Hepatic stellate cell (primary cell): ENCODE measurements around the gene FN3K.

Source experiments
- DNase-seq: peaks from one replicate; pipeline ENCODE4 v3.0.0; 2011; ENCODE audit warnings: low spot score

Gene FN3K

DNA sequence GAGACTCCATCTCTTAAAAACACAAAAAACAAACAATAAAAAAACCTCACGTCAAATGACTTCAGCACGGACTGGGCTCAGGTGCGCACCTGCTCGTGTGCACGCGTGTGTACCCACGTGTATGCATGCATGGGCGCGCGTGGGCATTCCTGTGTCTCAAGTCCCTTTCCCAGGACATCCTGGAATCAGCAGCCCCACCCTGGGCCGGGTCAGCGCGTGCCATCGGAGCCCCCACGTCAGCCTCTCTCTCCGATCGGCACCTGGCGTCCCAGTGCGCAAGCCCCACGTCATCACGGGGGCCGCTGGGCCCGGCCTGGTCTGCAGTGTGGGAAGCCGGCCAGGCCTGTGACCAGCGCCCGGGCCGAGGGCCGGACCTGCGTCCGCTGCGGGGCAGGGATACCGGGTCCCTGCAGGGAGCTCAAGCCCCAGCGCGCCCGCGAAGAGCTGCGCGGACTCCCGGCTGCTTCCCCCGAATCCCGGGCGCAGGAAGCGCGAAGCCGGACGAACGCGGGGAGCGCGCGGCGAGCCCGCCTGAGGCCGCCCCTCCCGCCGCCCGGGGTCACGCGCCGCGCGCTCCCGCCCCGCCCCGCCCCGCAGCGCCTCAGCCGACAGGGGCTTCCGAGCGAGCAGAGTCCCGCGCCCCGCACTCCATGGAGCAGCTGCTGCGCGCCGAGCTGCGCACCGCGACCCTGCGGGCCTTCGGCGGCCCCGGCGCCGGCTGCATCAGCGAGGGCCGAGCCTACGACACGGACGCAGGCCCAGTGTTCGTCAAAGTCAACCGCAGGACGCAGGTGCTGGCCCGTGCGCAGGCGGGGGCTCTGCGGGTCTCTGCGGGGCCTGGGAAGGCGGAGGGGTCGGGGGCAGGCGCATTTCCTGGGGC, at the start of gene FN3K:
FN3K (plus strand) TSS at position 629 of the 880 bp plus-strand sequence; CDS start at position 651, 22 bp downstream.
- peak; percentile 64 for DNase-seq

DNA sequence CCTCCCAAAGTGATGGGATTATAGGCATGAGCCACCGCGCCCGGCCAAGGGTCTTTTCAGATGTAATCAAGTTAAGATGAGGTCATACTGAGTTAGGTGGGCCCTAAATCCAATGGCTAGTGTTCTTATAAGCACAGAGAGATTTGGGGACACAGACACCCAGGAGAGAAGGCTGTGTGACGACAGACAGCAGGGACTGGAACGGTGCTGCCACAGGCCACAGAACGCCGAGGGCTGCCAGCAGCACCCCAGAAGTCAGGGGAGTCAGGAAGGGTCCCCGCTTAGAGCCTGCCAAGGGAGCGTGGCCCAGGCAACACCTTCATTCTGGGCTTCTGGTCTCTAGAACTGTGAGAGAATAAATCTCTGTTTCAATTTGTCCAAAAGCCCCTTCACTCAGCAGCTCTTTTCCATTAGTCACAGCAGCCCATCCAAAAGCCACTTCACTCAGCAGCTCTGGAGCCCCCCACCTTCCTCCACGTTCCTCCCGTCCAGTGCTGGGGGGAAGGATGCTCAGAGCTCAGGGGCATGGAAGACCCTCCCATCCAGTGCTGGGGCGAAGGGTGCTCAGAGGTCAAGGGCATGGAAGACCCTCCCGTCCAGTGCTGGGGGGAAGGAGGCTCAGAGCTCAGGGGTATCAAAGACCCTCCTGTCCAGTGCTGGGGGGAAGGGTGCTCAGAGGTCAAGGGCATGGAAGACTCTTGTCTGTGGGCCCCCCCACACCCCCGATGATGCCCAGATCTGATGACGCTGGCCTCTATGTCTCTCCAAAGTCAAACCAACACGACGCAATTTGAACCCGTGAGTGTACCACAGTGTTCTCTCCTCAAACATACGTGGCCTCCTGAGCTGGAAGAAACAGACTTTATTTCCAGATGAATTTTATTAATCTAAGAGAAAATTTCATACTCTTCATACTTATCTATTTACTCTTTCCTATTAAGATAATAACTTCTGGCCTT, 48.8 kb upstream of the FN3K start:
- no peak for DNase-seq

DNA sequence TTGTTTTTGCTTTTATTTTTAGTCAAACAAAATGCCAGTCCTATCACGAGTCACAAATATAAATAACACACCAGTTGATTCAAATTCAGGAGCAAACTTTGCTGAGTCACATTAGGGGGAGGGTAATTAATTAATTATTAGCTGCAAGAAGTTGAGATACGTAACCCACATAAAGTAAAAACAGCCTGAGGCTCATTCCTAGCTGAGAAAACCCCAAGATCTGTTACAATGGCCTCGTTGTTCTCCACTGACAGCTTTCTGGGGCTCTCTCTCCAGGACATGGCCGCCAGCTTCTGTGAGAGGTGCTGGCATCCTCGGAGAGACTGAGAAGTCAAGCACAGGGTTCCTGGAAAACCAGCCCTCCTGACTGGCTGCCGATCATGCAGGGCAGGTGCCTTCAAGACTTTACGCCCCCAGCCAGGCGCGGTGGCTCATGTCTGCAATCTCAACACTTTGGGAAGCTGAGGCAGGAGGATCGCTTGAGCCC, 48.0 kb upstream of the FN3K start:
- no peak for DNase-seq

DNA sequence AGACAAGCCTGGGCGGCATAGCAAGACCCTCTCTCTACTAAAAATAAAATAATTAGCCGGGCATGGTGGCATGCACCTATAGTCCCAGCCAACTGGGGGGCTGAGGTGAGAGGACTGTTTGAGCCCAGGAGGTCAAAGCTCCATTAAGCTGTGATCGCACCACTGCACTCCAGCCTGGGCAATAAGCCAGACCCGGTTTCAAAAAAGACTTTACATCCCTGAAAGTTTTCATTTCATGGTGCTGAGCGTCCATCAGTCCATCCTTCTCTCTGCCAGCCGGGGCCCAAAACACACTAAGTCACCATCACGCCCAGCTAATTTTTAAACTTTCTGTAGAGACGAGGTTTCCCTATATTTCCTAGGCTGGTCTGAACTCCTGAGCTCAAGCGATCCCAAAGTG, 47.5 kb upstream of the FN3K start:
- DNase-seq = no peak

DNA sequence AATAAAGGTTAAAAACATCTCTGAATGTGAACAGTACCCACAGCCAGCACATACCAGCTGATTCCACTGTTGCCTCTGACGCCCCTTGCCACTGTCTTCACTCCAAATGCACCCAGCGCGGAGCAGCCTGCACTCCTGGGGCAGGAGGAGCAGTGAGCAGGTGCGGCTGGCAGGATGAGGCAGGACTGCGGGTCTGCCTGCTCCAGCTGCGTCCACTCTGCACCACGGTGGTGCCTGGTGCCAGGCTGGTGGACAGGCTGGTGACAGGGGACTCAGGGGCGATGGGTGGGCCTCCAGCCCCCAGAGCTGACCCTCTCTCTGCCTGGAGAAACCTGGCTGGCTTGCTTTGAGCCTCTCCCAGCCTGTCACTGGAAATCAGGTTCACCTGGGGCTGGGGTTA, 46.3 kb upstream of the FN3K start:
- DNase-seq = no peak

DNA sequence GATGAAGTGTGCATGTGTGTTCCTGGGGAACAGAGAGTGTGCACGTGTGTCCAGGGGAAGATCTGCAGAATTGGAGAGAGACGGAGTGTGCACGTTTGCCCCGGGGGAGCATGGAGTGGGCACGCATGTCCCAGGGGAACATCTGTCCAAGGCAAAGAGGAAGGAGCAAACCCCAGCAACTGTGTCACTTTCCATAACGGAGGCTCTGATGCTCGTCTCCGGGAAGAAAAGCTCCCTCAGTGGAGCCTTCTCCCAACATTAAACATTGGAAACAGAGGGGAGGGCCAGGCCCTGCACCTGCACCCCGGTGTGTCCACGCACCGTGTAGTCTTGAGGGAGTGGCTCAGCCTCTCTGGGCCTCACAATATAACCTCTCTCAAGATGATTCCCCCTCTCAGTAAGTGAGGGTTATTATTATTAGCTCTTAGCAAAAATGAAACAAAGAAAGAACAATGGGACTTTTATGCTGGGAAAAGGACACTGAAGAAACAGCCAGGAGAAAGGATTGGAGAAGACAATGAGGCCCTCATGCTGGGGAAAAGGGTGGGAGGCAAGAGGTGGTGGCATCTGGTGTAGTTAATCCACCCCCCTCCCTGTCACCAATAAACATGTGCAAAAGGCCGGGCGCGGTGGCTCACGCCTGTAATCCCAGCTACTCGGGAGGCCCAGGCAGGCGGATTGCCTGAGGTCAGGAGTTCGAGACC, 44.5 kb upstream of the FN3K start:
- DNase-seq = no peak

DNA sequence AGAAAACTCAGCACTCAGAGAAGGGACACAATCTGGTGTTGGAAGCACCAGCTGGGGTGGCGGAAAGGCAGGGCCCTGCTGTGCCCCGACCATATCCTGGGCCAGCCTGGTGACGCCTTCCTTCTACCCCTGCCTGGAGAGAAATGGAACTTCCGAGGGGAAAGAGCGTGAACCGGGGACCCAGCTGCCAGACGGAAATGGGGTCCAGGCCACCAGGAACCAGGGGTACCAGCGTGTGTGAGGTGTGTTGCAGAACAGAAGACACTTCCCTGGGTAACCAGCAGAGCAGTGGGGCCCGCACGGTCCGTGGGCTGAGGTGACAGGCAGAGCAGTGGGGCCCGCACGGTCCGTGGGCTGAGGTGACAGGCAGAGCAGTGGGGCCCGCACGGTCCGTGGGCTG, 43.7 kb upstream of the FN3K start:
- no peak for DNase-seq

DNA sequence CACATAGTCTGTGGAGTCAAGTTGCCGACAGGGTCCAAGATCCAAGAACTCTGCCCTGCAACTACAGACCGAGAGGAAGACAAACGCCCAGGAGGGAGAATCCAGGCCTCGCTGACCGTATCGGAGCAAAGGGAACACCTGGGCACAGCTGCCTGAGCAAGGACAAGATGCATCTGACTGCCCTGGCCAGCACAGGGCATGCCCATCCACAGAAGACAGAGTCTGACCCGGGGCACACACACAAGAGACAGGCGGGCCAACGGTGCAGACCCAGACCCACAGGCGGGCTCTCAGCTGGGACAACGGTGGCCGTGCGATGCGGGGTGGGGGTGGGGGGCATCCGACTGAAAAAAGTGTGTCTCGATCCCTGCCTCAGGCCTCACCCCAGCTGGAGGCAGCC, 43.1 kb upstream of the FN3K start:
- DNase-seq = no peak

DNA sequence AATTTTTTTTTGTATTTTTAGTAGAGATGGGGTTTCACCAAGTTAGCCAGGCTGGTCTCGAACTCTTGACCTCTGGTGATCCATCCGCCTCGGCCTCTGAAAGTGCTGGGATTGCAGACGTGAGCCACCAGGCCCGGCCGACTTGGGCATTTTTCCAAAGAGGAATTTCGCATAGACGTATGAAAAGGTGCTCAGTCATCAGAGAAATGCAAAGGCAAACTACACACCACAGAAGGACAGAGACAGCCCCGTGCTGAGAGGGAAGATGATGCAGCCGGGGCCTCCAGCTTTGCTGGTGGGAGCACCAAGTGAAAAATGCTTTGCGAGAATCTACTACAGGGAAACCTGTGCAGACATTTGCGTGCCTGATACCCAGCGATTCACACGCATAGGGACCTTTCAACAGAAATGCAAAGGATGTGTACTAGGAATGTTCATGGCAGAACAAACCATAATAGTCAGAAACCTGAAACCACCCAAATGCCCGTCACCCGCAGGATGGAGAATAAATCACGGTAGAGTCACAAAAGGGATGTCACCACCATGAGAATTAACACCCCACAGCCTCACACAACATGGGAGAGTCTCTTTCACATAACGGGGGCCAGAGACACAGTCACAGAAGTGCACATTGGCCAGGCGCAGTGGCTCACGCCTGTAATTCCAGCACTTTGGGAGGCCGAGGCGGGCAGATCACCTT, 42.1 kb upstream of the FN3K start:
- DNase-seq = no peak

DNA sequence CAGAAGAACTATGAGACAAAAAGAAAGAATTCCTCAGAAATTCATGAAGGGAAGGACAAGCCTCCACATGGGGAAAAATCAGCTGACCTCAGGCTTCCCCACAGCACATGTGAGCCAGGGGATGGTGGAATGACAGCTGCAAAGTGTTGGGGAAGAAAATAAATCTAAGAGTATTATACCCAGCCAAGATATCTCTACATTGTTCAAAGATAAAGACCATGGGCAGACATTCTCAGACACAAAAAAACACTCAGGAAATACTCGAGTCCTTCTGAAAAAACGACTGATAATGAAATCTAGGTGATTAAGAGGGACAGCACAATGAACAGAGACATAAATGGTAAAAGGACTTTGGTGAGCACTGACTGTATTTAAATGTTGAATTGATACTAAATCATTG, 40.8 kb upstream of the FN3K start:
- DNase-seq = no peak

DNA sequence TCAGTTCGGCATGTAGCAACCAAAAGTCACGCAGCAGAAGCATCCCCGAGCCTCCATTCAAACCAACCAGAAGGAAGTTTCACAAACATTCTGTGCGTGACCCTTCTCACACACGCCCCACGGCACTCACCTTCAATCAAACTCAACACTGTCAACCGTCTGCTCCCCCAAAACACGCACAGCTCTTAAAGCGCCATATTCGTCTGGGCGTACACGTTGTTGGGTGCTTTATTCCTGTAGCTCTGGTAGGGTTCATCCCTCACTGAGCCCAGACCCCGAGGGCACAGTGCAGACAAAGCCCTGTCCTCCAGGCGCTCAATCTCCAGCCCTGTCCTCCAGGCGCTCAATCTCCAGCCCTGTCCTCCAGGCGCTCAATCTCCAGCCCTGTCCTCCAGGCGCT, 39.2 kb upstream of the FN3K start:
- DNase-seq = no peak

DNA sequence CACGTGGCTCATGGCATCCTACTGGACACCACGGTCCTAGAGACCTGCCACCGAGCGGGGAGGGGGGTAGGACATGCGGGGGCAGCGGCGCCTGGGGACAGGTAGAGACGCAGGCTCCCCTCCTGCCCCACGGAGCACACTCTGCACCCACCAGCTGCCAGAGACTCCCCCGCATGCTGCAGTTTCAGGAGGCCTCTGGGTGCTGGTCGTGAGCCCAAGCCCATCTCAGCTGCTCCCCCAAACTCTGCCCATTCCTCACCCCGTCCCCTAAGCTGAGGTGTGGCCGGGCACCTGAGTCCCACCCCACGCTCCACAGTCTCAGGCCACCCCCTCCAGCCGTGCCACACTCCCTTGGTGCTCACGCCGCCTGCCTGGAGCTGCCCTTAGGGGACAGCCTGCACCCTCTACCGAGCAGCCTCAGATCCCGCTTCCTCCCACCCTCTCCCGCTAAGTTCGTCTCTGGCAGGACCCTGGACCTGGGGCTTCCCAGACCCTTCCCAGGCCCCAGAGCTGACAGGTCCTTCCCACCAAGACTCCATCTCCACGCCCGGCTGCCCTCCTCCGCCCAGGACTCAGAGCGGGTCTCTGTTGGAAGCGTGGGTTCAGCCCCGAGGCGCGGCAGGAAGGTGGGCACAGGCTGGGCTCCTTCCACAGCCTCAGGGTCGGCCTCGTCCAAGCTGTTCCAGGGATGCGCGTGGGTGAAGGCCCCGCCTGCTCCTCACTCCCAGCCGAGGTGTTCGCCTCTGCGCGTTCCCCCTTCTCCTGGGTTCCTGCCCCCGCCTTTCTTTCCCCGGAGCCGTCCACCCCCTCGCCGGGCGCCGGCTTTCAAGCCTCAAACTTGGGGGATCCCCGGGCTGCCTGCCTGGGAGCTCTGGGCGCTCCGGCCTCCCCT, 38.3 kb upstream of the FN3K start:
- no peak for DNase-seq

DNA sequence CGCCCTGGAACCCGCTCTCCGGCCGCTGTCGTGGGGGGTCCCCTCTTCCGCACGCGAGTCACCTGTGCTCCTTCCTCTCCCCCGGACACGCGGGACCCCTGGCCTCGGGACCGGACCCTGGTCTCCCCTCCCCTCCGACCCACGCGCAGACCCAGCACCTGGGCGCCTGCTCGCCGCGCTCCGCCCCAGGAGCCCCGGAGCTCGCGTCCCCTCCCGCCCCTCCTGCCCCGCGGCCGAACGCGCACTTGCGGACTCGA, 37.7 kb upstream of the FN3K start:
- DNase-seq = no peak

DNA sequence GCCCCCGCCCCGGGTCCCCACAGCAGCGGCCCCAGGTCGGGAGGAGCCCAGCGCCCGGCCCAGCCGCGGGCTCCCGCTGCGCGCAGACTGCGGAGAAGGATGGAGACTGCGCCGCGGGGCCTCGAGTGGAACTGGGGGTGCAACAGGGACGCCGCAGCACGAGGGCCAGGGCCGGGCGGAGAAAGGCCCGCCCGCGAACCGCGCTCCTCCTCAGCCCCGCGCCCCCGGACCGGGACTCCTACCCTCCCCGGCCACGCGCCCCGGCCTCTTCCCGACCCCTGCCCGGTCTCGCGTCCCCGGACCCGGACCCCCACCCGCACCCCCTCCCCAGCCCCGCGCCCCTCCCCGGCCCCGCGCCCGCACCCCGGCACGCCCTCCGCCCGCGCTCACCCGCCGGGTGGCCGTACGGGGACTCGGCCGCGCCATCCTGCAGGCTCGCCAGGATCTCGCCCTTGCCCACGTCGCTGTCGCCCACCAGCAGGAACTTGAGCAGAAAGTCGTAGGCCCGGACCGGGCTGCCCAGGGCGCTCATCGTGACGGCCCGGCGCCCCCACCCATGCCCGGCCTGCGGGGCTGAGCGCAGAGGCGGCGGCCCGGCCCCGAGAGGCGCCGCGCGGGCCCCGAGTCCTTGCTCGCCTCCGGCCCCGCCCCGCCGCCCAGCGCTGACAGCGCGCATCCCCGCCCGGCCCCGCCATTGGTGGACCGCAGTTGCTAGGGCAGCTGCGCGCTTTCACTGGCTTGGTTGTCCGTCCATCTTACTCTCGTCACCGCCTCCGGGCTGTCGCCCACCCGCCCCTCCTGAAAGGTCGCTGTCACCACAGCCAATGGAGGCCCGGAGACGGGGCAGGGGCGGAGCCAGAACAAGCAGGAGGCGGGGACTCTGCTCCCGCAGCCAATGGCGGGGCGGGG, 37.1 kb upstream of the FN3K start, which contains the start of gene RAB40B:
RAB40B (minus strand) TSS at position 634 of the 909 bp plus-strand sequence; CDS start at position 532, 102 bp downstream.
- peak; percentile 100 for DNase-seq

DNA sequence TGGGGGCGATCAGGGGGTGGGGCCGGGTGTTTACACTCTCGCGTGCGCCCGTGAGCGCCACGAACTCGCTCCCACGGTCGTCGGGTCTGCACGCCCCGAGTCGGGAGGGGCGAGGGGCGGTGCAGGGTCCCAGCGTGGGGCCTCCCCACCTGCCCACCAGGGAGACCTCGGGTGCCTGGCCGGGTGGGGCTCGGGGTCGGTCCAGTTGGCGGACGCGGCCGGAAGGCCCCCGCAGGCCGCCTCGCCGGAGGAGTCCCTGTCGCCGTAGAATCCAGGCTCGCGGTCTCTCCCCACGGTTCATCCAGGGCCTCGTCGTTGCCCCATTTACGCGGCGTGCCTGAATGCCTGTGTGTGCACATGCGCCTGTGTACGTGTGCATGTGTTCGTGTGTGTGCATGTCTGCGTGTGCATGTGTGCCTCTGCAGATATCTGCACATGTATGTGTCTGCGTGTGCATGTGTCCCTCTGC, 36.4 kb upstream of the FN3K start:
- no peak for DNase-seq

DNA sequence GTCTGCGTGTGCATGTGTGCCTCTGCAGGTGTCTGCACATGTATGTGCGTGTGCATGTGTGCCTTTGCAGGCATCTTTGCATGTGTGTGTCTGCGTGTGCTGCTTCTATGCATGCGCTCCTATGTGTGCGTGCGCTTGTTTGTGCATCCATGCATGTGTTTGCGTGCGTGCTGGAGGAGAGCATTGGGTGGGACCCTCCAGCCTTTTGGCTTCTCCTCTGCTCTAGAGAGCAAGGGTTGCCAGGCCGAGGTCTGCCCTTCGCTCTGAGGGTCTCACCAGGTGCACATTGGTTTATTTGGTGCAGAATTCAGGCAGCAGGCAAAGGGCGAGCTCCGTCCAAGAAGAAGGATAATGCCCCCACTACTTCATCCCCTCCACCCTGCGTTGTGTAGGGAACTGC, 35.9 kb upstream of the FN3K start:
- no peak for DNase-seq

DNA sequence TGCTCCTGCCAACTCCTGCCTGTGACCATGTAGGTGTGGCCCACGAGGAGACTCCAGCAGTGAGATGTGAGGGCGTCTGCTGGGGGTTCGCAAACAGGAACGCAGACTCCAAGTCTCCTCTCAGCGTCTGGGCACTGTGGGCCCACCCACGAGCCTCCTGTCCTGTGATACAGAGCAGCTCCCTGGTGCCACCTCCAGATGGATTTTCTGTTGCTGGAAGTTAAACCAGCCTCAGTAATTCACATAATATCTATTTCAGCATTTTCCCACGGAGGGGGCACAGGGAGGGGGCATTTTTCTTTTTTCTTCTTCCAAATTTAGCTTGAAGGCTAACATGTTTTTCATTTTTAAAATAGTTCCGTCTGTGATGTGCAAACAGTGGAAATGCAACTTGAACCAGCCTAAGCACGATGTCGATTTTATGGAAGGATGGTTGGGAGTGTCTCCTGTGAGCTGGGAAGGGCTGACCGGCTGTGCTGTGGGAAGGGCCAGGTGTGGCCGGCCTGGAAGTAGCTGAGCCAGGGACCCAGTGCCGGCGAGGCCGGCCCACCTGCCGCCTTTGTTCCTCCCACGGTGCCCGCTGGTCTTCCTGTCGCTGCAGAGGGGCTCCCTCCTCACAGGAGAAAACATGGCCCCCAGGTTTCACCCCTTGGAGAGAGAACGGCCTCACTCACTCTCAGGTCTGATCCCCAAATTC, 33.0 kb upstream of the FN3K start:
- DNase-seq = peak; percentile 42

DNA sequence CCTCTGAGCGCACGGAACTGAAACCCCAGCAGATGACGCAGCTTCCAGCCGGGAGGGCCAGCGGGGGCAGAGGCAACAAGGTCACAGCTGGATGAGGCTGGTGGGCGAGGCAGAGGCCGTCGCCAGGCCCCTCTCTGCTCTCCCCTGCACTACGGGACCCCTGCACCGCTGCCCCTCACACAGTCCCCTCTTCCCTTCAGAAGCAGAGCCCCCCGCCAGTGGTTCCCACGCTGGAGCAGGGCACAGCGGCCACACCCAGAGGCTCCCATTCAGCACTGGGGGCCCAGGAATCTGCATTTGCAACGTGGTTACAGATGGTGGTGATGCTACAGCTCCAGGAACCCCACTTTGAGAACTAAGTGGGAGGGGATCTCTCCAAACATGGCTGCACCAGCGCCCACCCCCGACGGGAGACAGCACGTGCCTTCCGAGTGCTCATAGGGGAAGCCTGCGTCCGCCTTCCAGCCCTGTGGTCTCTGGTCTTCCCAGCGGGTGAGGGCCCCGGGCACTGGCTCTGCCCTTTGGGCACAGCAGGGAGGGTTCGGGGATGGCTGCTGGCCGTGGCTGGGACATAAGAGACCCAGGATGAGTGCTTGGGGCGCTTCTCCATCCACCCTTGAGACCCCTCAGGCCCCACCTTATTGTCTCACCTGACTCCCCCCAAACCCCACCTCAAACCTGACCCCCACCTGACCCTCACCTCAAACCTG, 32.2 kb upstream of the FN3K start:
- no peak for DNase-seq
